IMR-90 (cell line): ENCODE data around the gene CABP2.
"Not testable (repeated sequence)": the region's sequence is repeated elsewhere in the genome, so short reads cannot be mapped to it uniquely, and the experiment has no call there.

Experiments used
- CHD1 ChIP-seq: IDR thresholded peaks from 2 replicates; pipeline ENCODE4 v1.6.1; 2012; ENCODE audit warnings: low read depth, low read length, improper control_type of control experiment
- TF ChIP-seq, protein P1 (sequence below): fragments of 150-350 bp; IDR thresholded peaks from 2 replicates; pipeline ENCODE4 v1.6.1; 2017; ENCODE audit warnings: mild to moderate bottlenecking, antibody characterized with exemption, low read length, low read depth

DNA sequence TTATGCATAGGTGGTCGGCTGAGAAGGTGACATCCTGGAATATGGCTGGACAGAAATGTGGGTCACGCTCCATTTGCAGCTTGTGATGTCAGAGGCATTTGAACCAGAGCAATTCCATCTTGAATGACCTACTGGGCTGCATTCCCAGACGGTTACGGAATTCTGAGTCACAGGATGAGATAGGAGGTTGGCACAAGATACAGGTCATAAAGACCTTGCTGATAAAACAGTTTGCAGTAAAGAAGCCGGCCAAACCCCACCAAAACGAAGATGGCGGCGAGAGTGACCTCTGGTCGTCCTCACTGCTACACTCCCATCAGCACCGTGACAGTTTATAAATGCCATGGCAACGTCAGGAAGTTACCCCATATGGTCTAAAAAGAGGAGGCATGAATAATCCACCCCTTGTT is 40.5 kb upstream of the CABP2 start:
- TF ChIP-seq, protein P1, sequence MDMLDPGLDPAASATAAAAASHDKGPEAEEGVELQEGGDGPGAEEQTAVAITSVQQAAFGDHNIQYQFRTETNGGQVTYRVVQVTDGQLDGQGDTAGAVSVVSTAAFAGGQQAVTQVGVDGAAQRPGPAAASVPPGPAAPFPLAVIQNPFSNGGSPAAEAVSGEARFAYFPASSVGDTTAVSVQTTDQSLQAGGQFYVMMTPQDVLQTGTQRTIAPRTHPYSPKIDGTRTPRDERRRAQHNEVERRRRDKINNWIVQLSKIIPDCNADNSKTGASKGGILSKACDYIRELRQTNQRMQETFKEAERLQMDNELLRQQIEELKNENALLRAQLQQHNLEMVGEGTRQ, result peak; percentile 19; the same call in 1 of the 2 replicates
- TF ChIP-seq CHD1, result not testable (repeated sequence)
